ENCODE data around the gene POU4F1. TPM values are rescaled to one million over a fixed set of nuclear protein-coding genes. Genes with fewer than 3 reads are reported as not detected.

POU4F1 gene
- total RNA-seq, 1 donor, result not detected

DNA sequence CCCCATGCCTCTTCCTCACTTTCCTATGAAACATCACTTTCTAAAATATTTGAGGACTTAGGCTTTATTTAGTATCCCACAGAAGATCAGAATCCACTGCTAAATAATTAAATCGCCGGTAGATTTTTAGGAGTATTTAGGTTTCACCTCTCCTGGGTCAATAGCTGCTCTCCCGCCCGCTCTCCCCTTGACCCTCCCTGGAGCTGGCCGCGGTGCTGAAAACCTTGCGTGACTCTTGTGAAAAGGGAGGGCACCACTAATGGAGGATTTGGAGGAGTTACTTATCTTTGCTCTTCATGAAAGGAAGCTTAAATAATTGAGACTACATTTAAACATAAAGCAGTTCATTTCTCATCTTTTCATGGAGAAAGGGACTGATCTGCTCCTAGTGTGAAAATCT lies 14.1 kb downstream of the POU4F1 start:
- peak; percentile 22 for DNase-seq (ENCODE audit: low read depth)
- H3K4me3 ChIP-seq (ENCODE audit: low read depth, low read length), result no peak overlapping the region
- TF ChIP-seq, protein P1, sequence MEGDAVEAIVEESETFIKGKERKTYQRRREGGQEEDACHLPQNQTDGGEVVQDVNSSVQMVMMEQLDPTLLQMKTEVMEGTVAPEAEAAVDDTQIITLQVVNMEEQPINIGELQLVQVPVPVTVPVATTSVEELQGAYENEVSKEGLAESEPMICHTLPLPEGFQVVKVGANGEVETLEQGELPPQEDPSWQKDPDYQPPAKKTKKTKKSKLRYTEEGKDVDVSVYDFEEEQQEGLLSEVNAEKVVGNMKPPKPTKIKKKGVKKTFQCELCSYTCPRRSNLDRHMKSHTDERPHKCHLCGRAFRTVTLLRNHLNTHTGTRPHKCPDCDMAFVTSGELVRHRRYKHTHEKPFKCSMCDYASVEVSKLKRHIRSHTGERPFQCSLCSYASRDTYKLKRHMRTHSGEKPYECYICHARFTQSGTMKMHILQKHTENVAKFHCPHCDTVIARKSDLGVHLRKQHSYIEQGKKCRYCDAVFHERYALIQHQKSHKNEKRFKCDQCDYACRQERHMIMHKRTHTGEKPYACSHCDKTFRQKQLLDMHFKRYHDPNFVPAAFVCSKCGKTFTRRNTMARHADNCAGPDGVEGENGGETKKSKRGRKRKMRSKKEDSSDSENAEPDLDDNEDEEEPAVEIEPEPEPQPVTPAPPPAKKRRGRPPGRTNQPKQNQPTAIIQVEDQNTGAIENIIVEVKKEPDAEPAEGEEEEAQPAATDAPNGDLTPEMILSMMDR (IDR thresholded peaks at IDR 0.05; ENCODE audit: insufficient read depth, low read length), result no peak

DNA sequence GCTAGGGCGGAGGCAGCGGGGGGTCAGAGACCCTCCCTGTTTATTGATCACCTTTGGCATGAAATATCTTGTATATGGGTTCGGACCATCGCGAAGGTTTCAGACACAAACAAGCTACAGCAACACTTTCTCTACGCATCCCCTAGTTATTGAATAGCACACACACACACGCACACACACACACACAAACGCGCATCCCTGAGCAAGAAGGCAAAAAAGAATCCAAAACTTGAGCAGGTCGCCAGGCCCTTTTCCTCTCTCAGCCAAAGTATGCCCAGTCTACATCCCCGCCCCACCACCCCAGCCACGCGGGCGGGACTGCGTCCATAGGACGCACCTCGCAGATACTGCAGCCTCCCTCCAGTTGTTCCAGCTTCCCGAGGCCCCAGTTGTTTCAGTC lies 16.0 kb downstream of the POU4F1 start:
- TF ChIP-seq, protein P1 (IDR thresholded peaks at IDR 0.05; ENCODE audit: insufficient read depth, low read length), result no peak
- no peak overlapping the region for H3K4me3 ChIP-seq (ENCODE audit: low read depth, low read length)
- no peak for DNase-seq (ENCODE audit: low read depth)

- H3K4me3 ChIP-seq (ENCODE audit: low read depth, low read length), result no peak overlapping the region
- DNase-seq (ENCODE audit: low read depth), result no peak
- TF ChIP-seq, protein P1 (IDR thresholded peaks at IDR 0.05; ENCODE audit: insufficient read depth, low read length), result peak; percentile 12
Observed at GRCh38 chr13:78586706-78587105, 16.6 kb downstream of the POU4F1 start.

- no peak overlapping the region for H3K4me3 ChIP-seq (ENCODE audit: low read depth, low read length)
Observed at GRCh38 chr13:78576261-78576660, 27.1 kb downstream of the POU4F1 start.

DNA sequence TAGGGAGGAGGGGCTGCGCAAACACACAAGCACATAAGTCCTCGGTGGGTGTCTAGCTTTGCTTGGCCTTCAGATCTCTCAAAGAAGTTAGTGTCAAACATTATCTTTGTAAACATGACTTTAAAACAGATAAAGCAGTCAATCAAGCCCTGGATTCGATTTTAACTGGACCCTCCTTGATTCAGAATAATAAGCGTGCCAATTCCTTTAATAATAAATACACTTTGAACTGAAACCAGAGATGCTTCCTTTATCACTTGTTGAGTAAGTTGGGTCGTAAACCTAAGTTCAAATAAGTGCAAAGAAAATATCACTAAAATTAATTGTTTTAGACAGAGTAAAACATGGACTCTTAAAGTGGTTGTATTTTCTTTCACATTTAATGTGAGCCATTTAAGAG lies 30.9 kb downstream of the POU4F1 start:
- TF ChIP-seq, protein P1 (IDR thresholded peaks at IDR 0.05; ENCODE audit: insufficient read depth, low read length), result no peak
- H3K4me3 ChIP-seq (ENCODE audit: low read depth, low read length), result no peak overlapping the region
- no peak for DNase-seq (ENCODE audit: low read depth)

More at GRCh38 chr13:78576261-78576660, 27.1 kb downstream of the POU4F1 start:
- TF ChIP-seq, protein P1 (IDR thresholded peaks at IDR 0.05; ENCODE audit: insufficient read depth, low read length), result no peak
- DNase-seq (ENCODE audit: low read depth), result no peak

- H3K4me3 ChIP-seq (ENCODE audit: low read depth, low read length), result no peak overlapping the region
- TF ChIP-seq, protein P1 (IDR thresholded peaks at IDR 0.05; ENCODE audit: insufficient read depth, low read length), result no peak
- DNase-seq (ENCODE audit: low read depth), result no peak
Observed at GRCh38 chr13:78569029-78569428, 34.3 kb downstream of the POU4F1 start.

GRCh38 chr13:78566631-78567030 lies 36.7 kb downstream of the POU4F1 start:
- no peak for DNase-seq (ENCODE audit: low read depth)
- TF ChIP-seq, protein P1 (IDR thresholded peaks at IDR 0.05; ENCODE audit: insufficient read depth, low read length), result no peak

More at GRCh38 chr13:78566631-78567030, 36.7 kb downstream of the POU4F1 start:
- H3K4me3 ChIP-seq (ENCODE audit: low read depth, low read length), result no peak overlapping the region

Measured in fibroblast of the aortic adventitia (primary cell).